NCI-H2107 treated with DMSO at 0.1 percent for 48 hours (cell line): ENCODE measurements around the gene CDH15.
"Not testable (repeated sequence)": the region's sequence is repeated elsewhere in the genome, so short reads cannot be mapped to it uniquely, and the experiment has no call there.

ENCODE experiments used
- DNase-seq: peaks from one replicate; lab custom pipeline; 2025; ENCODE audit not compliant: unreplicated experiment; lab: John Stamatoyannopoulos, UW

Gene CDH15

DNA sequence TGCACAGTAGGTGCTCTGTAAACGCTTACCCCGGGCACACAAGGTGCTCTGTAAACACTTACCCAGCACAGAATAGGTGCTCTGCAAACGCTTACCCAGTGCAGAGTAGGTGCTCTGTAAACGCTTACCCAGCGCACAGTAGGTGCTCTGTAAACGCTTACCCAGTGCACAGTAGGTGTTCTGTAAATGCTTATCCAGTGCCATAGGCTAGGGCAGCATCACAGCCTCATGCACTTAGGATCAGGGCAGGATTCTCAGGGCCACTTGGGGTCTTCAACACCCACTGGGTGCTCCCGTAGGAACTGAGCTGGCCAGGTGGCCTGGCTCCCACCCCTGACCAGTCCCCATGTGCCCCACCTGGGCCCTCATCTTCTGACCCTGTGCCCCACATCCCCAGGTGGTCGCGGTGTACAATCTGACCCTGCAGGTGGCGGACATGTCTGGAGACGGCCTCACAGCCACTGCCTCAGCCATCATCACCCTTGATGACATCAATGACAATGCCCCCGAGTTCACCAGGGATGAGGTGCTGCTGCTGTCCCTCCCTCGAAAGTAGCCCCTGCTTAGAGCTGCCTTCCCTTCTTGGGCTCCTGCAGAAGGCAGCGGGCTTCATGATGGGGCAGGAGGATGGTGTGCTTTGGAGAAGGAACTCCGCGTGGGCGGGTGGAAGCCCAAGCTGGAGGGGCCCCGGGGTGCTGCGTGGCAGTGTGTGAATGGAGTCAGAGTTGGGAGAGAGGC, 15.7 kb downstream of the CDH15 start:
- DNase-seq: no peak

- no peak for DNase-seq
Observed at GRCh38 chr16:89187770-89188392, 16.3 kb downstream of the CDH15 start.

GRCh38 chr16:89188471-89189357, 17.2 kb downstream of the CDH15 start:
- not testable (repeated sequence) for DNase-seq

GRCh38 chr16:89189358-89190025, 17.9 kb downstream of the CDH15 start:
- no peak for DNase-seq

- DNase-seq: no peak
Observed at GRCh38 chr16:89190150-89190958, 18.8 kb downstream of the CDH15 start.

DNA sequence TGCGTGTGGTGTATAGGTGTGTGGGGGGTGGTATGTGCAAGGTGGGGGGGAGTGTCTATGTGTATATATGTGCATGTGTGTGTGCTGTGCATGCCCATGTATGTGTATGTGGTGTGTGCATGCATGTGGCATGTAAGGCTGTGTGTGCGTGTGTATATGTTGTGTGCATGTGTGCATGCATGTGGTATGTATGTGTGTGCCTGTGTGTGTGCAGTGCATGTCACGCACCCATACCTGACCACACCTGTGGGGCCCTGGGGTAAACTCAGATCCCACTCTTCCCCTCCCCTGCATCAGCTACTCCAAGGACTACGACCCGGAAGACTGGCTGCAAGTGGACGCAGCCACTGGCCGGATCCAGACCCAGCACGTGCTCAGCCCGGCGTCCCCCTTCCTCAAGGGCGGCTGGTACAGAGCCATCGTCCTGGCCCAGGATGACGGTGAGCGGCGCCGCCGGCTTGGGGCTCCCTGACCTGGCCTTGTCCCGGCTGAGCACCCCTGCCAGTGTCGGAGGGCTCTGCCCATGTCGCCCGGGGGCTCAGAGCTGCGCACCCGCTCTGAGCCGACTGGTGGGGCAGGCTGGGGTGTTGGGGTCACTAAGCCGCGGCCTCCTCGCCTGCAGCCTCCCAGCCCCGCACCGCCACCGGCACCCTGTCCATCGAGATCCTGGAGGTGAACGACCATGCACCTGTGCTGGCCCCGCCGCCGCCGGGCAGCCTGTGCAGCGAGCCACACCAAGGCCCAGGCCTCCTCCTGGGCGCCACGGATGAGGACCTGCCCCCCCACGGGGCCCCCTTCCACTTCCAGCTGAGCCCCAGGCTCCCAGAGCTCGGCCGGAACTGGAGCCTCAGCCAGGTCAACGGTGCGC, 19.7 kb downstream of the CDH15 start:
- DNase-seq: no peak

- DNase-seq: no peak
Observed at GRCh38 chr16:89191901-89192185, 20.3 kb downstream of the CDH15 start.

DNA sequence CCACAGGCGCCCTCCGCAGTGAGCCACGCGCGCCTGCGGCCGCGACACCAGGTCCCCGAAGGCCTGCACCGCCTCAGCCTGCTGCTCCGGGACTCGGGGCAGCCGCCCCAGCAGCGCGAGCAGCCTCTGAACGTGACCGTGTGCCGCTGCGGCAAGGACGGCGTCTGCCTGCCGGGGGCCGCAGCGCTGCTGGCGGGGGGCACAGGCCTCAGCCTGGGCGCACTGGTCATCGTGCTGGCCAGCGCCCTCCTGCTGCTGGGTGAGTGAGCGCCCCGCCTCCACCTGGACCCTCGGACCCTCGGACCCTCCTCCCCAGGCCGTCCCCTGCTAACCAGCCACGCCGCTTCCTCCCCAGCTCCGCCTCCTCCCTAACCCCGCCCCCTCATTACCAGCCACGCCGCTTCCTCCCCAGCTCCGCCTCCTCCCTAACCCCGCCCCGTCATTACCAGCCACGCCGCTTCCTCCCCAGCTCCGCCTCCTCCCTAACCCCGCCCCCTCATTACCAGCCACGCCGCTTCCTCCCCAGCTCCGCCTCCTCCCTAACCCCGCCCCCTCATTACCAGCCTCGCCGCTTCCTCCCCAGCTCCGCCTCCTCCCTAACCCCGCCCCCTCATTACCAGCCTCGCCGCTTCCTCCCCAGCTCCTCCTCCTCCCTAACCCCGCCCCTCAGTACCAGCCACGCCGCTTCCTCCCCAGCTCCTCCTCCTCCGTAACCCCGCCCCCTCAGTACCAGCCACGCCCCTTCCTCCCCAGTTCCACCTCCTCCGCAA, 20.8 kb downstream of the CDH15 start:
- DNase-seq: not testable (repeated sequence)

GRCh38 chr16:89192956-89193575, 21.5 kb downstream of the CDH15 start:
- no peak for DNase-seq

DNA sequence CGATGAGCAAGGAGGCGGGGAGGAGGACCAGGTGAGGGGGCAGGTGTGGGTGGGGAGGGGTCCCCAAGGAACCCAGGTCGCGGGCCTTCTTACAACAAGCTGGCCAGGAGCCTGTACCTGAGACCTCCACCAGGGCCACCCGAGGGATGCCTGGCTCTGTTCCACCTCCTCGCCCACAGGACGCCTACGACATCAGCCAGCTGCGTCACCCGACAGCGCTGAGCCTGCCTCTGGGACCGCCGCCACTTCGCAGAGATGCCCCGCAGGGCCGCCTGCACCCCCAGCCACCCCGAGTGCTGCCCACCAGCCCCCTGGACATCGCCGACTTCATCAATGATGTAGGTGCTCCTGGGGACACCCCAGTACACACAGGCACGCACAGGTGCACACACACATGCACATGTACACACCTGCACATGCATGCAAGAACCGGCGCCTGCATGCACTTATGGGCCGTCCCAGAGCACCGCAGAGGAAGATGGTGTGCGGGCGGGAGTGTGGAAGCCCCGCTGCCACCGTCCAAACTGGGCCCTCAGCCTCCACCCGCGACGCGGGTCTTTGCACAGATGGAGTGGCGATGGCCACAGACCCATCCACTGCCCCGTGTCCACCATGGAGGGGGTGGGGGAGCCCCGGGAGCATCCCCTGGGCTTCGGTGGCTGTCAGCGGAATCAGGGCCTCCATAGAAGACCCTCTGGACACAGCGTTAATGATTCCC, 22.2 kb downstream of the CDH15 start:
- DNase-seq: no peak

- DNase-seq: no peak
Observed at GRCh38 chr16:89194340-89195311, 23.1 kb downstream of the CDH15 start.

DNA sequence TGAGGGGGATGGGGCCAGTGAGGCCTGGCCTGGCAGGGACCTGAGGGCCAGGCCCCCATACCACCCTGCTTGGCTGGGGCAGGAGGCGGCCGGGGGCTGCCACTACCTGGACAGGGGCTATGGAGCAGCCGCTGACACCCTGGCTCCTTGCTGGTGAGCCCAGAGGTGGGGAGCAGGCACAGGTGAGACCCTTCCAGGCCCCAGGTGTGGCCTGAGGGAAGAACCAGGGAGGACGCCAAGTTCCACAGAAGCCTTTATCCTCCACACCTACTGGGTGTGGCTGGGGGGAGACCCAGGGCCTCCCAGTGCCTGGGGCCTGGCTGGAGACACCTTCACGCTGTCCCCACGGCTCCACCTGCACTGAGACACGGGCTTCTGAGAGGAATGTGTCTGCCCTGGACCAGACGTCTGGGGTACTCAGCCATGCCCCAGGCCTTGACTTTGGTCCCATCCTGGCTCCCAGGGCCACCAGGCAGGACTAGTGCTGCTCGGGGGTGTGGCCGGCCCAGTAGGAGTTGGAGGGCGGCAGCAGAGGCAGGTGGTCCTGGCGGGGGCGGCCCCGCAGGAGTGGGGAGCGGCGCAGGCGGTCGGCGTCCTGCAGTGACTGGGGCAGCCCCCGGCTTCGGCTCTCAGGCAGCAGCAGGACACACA, 24.1 kb downstream of the CDH15 start:
- DNase-seq: no peak

DNA sequence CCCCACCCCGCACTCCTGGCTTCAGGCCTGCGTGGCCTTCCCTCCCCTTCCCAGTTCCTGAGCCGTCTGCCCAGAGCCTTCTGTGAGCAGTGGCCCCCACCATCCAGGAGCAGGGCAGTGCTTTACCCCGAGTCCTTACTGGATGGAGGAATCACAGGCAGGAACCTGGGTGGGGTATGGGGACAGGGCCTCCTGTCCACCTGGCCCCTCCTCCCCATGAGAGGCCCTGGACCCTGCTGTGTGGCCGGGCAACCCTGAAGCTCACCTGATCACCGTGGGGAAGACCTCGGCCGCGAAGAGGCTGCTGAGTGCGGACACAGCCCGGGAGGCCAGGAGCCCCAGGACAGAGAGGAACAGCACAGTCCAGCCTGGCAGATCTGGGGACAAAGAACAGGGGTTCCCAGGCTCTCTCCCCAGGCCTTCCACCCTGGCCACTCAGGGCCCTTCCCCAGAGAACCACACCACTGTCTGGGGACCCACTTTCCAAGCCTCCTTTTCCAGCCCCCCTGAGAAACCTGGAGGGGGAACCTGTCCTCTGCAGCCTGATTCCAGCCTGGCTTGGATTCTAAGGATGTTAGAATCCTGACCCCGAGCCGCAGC, 25.6 kb downstream of the CDH15 start:
- DNase-seq: no peak

DNA sequence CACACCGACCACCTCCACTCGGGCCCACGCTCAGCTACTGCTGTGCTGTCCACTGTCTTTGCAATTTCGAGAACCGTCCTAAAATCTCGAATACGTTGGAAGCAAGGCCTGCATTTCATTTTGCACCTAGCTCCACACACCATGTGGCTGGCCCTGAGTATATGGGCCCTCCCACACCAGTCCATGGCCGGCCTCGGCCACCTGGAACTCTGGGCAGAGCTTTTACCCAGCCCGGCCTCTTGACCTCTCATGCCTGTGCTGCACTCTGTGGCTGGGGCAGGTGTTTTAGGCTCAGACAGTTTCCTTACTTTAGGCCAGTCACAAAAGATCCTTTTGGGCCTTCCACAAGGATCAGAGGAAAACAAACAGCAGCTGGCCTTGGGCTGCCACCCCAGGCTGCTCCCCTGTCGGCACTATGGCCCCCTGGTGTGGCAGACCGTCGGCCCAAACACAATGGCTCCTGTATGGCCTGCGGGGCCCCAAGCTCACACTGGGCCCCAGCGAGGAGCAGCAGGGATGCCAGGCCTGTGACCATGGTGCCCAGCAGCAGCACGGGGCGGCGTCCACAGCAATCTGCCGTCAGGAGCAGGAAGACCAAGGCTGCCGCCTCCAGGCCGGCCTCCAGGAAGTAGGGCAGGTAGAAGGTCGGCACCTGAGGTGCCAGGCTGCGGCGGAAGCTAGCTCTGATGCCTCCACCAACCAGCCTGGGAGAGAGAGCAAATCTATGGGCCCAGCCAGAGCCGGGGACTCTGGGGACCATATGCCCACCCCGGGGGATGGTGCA, 26.3 kb downstream of the CDH15 start:
- DNase-seq: no peak
